GM06990 (cell line): ENCODE data around the gene SPTA1.

Experiments
- DNase-seq: peaks from one replicate; pipeline ENCODE4 v3.0.0-alpha.2; 2011; ENCODE audit not compliant: insufficient read length; ENCODE audit errors: extremely low read depth
- H3K27me3 ChIP-seq: replicated peaks from 2 replicates; pipeline ENCODE4 v1.6.0; 2011; ENCODE audit warnings: low read length; ENCODE audit not compliant: control insufficient read depth, insufficient read depth
- H3K36me3 ChIP-seq: 2 replicates; pipeline ENCODE4 v1.5.1; 2011; ENCODE audit warnings: low read length; ENCODE audit not compliant: control insufficient read depth, insufficient read depth
- H3K4me3 ChIP-seq: replicated peaks from 2 replicates; pipeline ENCODE4 v1.5.1; 2011; ENCODE audit warnings: low read depth, mild to moderate bottlenecking, control low read depth, low read length
- TF ChIP-seq, protein P1 (sequence below): IDR thresholded peaks from 2 replicates; pipeline ENCODE4 v1.5.1; 2011; ENCODE audit warnings: low read length, control low read depth, mild to moderate bottlenecking, inconsistent platforms; ENCODE audit not compliant: insufficient read depth, poor library complexity, severe bottlenecking

Gene SPTA1

GRCh38 chr1:158644449-158644848, 42.1 kb downstream of the SPTA1 start:
- Histone ChIP-seq H3K27me3 (no peaks in the 10 kb centered on the region), H3K4me3 (no peak overlapping the region), H3K36me3 (no peaks in the 10 kb centered on the region)
- no peak for DNase-seq
- TF ChIP-seq, protein P1, sequence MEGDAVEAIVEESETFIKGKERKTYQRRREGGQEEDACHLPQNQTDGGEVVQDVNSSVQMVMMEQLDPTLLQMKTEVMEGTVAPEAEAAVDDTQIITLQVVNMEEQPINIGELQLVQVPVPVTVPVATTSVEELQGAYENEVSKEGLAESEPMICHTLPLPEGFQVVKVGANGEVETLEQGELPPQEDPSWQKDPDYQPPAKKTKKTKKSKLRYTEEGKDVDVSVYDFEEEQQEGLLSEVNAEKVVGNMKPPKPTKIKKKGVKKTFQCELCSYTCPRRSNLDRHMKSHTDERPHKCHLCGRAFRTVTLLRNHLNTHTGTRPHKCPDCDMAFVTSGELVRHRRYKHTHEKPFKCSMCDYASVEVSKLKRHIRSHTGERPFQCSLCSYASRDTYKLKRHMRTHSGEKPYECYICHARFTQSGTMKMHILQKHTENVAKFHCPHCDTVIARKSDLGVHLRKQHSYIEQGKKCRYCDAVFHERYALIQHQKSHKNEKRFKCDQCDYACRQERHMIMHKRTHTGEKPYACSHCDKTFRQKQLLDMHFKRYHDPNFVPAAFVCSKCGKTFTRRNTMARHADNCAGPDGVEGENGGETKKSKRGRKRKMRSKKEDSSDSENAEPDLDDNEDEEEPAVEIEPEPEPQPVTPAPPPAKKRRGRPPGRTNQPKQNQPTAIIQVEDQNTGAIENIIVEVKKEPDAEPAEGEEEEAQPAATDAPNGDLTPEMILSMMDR: no peak

GRCh38 chr1:158638904-158639303, 47.6 kb downstream of the SPTA1 start:
- Histone ChIP-seq H3K27me3 (no peaks in the 10 kb centered on the region), H3K36me3 (no peaks in the 10 kb centered on the region), H3K4me3 (no peak overlapping the region)
- TF ChIP-seq, protein P1: no peak
- no peak for DNase-seq

DNA sequence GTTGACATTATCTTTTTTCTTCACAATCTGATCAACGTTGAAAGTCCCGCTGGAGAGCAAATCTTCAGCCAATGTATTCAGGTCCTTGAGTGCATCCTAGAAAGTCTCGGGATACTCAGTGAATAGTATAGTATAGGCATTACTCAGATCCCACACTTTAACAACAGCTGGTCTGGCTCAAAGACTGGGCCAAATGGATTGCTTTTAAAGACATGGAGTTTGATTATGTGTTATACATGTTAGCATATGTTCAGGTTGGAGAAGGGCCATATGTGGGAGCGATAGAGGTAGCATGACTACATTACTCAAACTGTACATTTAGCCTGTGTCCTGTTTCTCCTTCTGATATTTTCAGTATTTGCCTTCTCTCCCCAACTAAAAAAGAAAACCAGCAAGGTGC, 48.4 kb downstream of the SPTA1 start:
- DNase-seq: no peak
- H3K36me3 ChIP-seq: no peaks in the 10 kb centered on the region
- H3K4me3 ChIP-seq: no peak overlapping the region
- TF ChIP-seq, protein P1: no peak
- H3K27me3 ChIP-seq: no peaks in the 10 kb centered on the region

DNA sequence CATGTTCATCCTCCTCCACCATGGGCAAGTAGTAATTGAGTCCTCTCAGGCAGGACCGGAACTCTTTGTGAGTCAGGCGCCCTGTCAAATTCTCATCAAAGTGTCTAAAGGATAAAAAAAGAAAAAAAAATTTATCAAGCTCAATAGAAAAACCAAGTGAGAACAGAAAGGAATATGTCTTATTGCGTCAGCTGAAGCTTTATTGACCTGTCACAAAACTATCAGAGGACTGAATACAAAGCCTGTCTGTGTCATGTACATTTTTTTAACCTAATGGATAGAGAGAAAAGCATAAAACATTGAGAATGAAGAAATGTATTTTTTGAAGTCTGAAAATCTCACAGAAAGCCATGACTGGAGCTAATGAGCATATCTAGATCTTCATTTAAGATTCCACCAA, 72.8 kb downstream of the SPTA1 start:
- no peak for DNase-seq
- no peaks in the 10 kb centered on the region for H3K36me3 ChIP-seq
- TF ChIP-seq, protein P1: no peak
- no peak overlapping the region for H3K4me3 ChIP-seq
- no peaks in the 10 kb centered on the region for H3K27me3 ChIP-seq

GRCh38 chr1:158611916-158612315, 74.6 kb downstream of the SPTA1 start:
- Histone ChIP-seq H3K36me3 (no peaks in the 10 kb centered on the region), H3K4me3 (no peak overlapping the region), H3K27me3 (no peaks in the 10 kb centered on the region)
- TF ChIP-seq, protein P1: no peak
- no peak for DNase-seq

- no peaks in the 10 kb centered on the region for H3K36me3 ChIP-seq
- no peaks in the 10 kb centered on the region for H3K27me3 ChIP-seq
- DNase-seq: no peak
- TF ChIP-seq, protein P1: no peak
- no peak overlapping the region for H3K4me3 ChIP-seq
These were observed 79.2 kb downstream of the SPTA1 start for GRCh38 chr1:158607296-158607695.
